ENCODE data around the gene CTNNA1.

CTNNA1 gene

GRCh38 chr5:138910546-138911185 lies 157.4 kb downstream of the CTNNA1 start:
- Histone ChIP-seq H3K4me3 (ENCODE audit: low read length) (no peak overlapping the region), H3K4me2 (ENCODE audit: low read length) (no peak overlapping the region), H3K27ac (ENCODE audit: low read depth, low read length) (no peak overlapping the region), H3K9me2 (replicated peaks; ENCODE audit: control insufficient read depth, low read length) (no peaks in the 10 kb centered on the region), H4K20me1 (ENCODE audit: control insufficient read depth, insufficient read depth, low read depth, low read length) (no peaks in the 10 kb centered on the region), H3K36me3 (ENCODE audit: control insufficient read depth, low read length) (no peaks in the 10 kb centered on the region), H3K9me3 (ENCODE audit: control insufficient read depth, insufficient read depth, low read length) (no peaks in the 10 kb centered on the region), H3K27me3 (ENCODE audit: control insufficient read depth, low read length) (no peaks in the 10 kb centered on the region), H3K79me2 (ENCODE audit: control insufficient read depth, low read length) (no peaks in the 10 kb centered on the region), H3F3A (ENCODE audit: control insufficient read depth, insufficient read depth) (no peaks in the 10 kb centered on the region), H3K4me1 (ENCODE audit: control insufficient read depth, low read length) (0 out of 2 replicates have a peak, but pooled peaks cover 3% of the 10 kb centered on the region)
- TF ChIP-seq EZH2phosphoT487 (IDR thresholded peaks at IDR 0.05; ENCODE audit: borderline replicate concordance, low read length) (no peak), CTCF (IDR thresholded peaks at IDR 0.05; ENCODE audit: low read depth, low read length, poor library complexity, severe bottlenecking) (no peak)

DNA sequence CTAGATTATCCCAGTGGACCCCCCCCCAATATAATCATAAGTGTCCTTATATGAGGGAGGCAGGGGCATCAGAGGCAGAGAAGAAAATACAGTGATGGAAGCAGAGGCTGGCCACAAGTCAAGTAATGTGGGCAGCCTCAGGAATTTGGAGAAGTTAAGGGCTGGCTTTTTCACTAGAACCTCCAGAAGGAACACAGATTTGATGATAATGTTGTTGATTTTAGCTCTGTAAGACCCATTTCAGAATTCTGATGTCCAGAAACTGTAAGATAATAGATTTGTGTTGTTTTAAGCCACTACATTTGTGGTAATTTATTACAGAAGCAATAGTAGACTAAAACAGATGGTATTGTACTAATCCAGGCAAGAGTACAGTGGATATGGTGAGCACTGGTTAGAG lies 158.2 kb downstream of the CTNNA1 start:
- Histone ChIP-seq H4K20me1 (ENCODE audit: control insufficient read depth, insufficient read depth, low read depth, low read length) (no peaks in the 10 kb centered on the region), H3K27me3 (ENCODE audit: control insufficient read depth, low read length) (no peaks in the 10 kb centered on the region), H3K4me3 (ENCODE audit: low read length) (no peak overlapping the region), H3K36me3 (ENCODE audit: control insufficient read depth, low read length) (no peaks in the 10 kb centered on the region), H3K9me2 (replicated peaks; ENCODE audit: control insufficient read depth, low read length) (no peaks in the 10 kb centered on the region), H3K4me2 (ENCODE audit: low read length) (no peak overlapping the region), H3K27ac (ENCODE audit: low read depth, low read length) (no peak overlapping the region), H3K79me2 (ENCODE audit: control insufficient read depth, low read length) (no peaks in the 10 kb centered on the region), H3K9me3 (ENCODE audit: control insufficient read depth, insufficient read depth, low read length) (no peaks in the 10 kb centered on the region), H3K4me1 (ENCODE audit: control insufficient read depth, low read length) (0 out of 2 replicates have a peak, but pooled peaks cover 3% of the 10 kb centered on the region), H3F3A (ENCODE audit: control insufficient read depth, insufficient read depth) (no peaks in the 10 kb centered on the region)
- no peak for TF ChIP-seq CTCF (IDR thresholded peaks at IDR 0.05; ENCODE audit: low read depth, low read length, poor library complexity, severe bottlenecking)
- TF ChIP-seq EZH2phosphoT487 (IDR thresholded peaks at IDR 0.05; ENCODE audit: borderline replicate concordance, low read length): no peak

- H3K4me2 ChIP-seq (ENCODE audit: low read length): no peak overlapping the region
- no peak overlapping the region for H3K27ac ChIP-seq (ENCODE audit: low read depth, low read length)
- H4K20me1 ChIP-seq (ENCODE audit: control insufficient read depth, insufficient read depth, low read depth, low read length): no peaks in the 10 kb centered on the region
- no peaks in the 10 kb centered on the region for H3K36me3 ChIP-seq (ENCODE audit: control insufficient read depth, low read length)
- no peaks in the 10 kb centered on the region for H3K9me3 ChIP-seq (ENCODE audit: control insufficient read depth, insufficient read depth, low read length)
- TF ChIP-seq CTCF (IDR thresholded peaks at IDR 0.05; ENCODE audit: low read depth, low read length, poor library complexity, severe bottlenecking) (no peak), EZH2phosphoT487 (IDR thresholded peaks at IDR 0.05; ENCODE audit: borderline replicate concordance, low read length) (no peak)
- H3K79me2 ChIP-seq (ENCODE audit: control insufficient read depth, low read length): no peaks in the 10 kb centered on the region
- H3K4me3 ChIP-seq (ENCODE audit: low read length): no peak overlapping the region
- H3F3A ChIP-seq (ENCODE audit: control insufficient read depth, insufficient read depth): no peaks in the 10 kb centered on the region
- no peaks in the 10 kb centered on the region for H3K27me3 ChIP-seq (ENCODE audit: control insufficient read depth, low read length)
- H3K9me2 ChIP-seq (replicated peaks; ENCODE audit: control insufficient read depth, low read length): no peaks in the 10 kb centered on the region
- 0 out of 2 replicates have a peak, but pooled peaks cover 3% of the 10 kb centered on the region for H3K4me1 ChIP-seq (ENCODE audit: control insufficient read depth, low read length)
These were observed 158.9 kb downstream of the CTNNA1 start for GRCh38 chr5:138912093-138912492.
